HFFc6 (cell line): ENCODE measurements around the gene FOXK1. TPM values are rescaled to one million over a fixed set of nuclear protein-coding genes. Genes with fewer than 3 reads are reported as not detected.
A peak's percentile ranks its signal among the peaks of the same experiment; 100 is the strongest.

Source experiments
- DNase-seq: peaks from one replicate; pipeline ENCODE4 v3.0.0-alpha.2; 2018
- H3K27ac Mint-ChIP-seq: 2 replicates; pipeline ENCODE4 v1.8.0; 2020; ENCODE audit warnings: mild to moderate bottlenecking, mixed read lengths
- H3K27me3 Mint-ChIP-seq: 2 replicates; pipeline ENCODE4 v1.8.0; 2021; ENCODE audit warnings: mild to moderate bottlenecking, moderate library complexity, mixed read lengths; ENCODE audit not compliant: insufficient read depth
- H3K36me3 Mint-ChIP-seq: 2 replicates; pipeline ENCODE4 v1.8.0; 2021; ENCODE audit warnings: low read depth, mixed read lengths
- H3K4me1 Mint-ChIP-seq: 2 replicates; pipeline ENCODE4 v1.8.0; 2020; ENCODE audit warnings: low read depth, mixed read lengths
- H3K4me3 Mint-ChIP-seq: 2 replicates; pipeline ENCODE4 v1.8.0; 2020; ENCODE audit warnings: mild to moderate bottlenecking, moderate library complexity, mixed read lengths
- H3K9me3 Mint-ChIP-seq: 2 replicates; pipeline ENCODE4 v1.8.0; 2020; ENCODE audit warnings: mild to moderate bottlenecking, mixed read lengths
- CTCF ChIP-seq: fragments of 200-600 bp; sonication (generic); IDR thresholded peaks from 2 replicates; pipeline ENCODE4 v1.5.0; 2021; ENCODE audit warnings: antibody characterized with exemption, mild to moderate bottlenecking
- total RNA-seq, 6 experiments: library from RNA; stranded (reverse); fragmentation: NEBNext Ultra II Directional; extraction: Animal tissue kit (Norgen Biotek cat#: 25700); gene quantifications; 2 replicates in 1 of 6; 3 replicates in 5 of 6; pipeline ENCODE4 v1.2.3, GENCODE V29; 2021

Gene FOXK1
- total RNA-seq, 6 experiments from 2014 or later: 33.8 to 39.4 (median 36.2) TPM

GRCh38 chr7:4796453-4796852, 114.4 kb downstream of the FOXK1 start:
- H3K4me1 Mint-ChIP-seq: no peaks in the 10 kb centered on the region
- no peak for TF ChIP-seq CTCF
- no peak overlapping the region for H3K4me3 Mint-ChIP-seq
- H3K27ac Mint-ChIP-seq: no peak overlapping the region
- H3K9me3 Mint-ChIP-seq: no peaks in the 10 kb centered on the region
- H3K27me3 Mint-ChIP-seq: peaks cover 8% of the 10 kb centered on the region
- DNase-seq: no peak
- peaks cover 14% of the 10 kb centered on the region for H3K36me3 Mint-ChIP-seq

- peak; percentile 87 for TF ChIP-seq CTCF
- Mint-ChIP-seq H3K4me1 (no peaks in the 10 kb centered on the region), H3K27ac (no peak overlapping the region), H3K4me3 (no peak overlapping the region), H3K9me3 (no peaks in the 10 kb centered on the region), H3K27me3 (peaks cover 8% of the 10 kb centered on the region), H3K36me3 (peaks cover 11% of the 10 kb centered on the region)
- DNase-seq: no peak
Observed at GRCh38 chr7:4797858-4798705, 116.0 kb downstream of the FOXK1 start.

GRCh38 chr7:4798706-4799235, 116.7 kb downstream of the FOXK1 start:
- no peak for DNase-seq
- H3K4me1 Mint-ChIP-seq: no peaks in the 10 kb centered on the region
- peaks cover 8% of the 10 kb centered on the region for H3K27me3 Mint-ChIP-seq
- no peak overlapping the region for H3K27ac Mint-ChIP-seq
- no peaks in the 10 kb centered on the region for H3K9me3 Mint-ChIP-seq
- TF ChIP-seq CTCF: no peak
- H3K4me3 Mint-ChIP-seq: no peak overlapping the region
- H3K36me3 Mint-ChIP-seq: peaks cover 10% of the 10 kb centered on the region

- Mint-ChIP-seq H3K4me3 (no peak overlapping the region), H3K9me3 (no peaks in the 10 kb centered on the region), H3K4me1 (no peaks in the 10 kb centered on the region), H3K27ac (no peak overlapping the region), H3K36me3 (peaks cover under 1% of the 10 kb centered on the region), H3K27me3 (peaks cover 8% of the 10 kb centered on the region)
- DNase-seq: no peak
- TF ChIP-seq CTCF: no peak
Observed at GRCh38 chr7:4799508-4800268, 117.6 kb downstream of the FOXK1 start.

GRCh38 chr7:4800487-4800886, 118.4 kb downstream of the FOXK1 start:
- Mint-ChIP-seq H3K4me3 (no peak overlapping the region), H3K9me3 (no peaks in the 10 kb centered on the region), H3K27ac (no peak overlapping the region), H3K4me1 (no peaks in the 10 kb centered on the region), H3K27me3 (peaks cover 8% of the 10 kb centered on the region), H3K36me3 (no peaks in the 10 kb centered on the region)
- no peak for DNase-seq
- no peak for TF ChIP-seq CTCF
